Body of pancreas (tissue), 4 donors: ENCODE results near the gene ACAA1.
"Not testable (repeated sequence)": the region's sequence is repeated elsewhere in the genome, so short reads cannot be mapped to it uniquely, and the experiment has no call there.

ENCODE experiments used
- CTCF ChIP-seq, 7 experiments: fragments of 450-650 bp in 4 of 7; fragments of 200-600 bp in 3 of 7; sonication (generic) in 3 of 7; IDR thresholded peaks; one replicate each; pipeline ENCODE4 v1.5.1; 2016 to 2019; ENCODE audit warnings: antibody characterized with exemption in 7 of 7
- POLR2A ChIP-seq, 3 donors: fragments of 450-650 bp; IDR thresholded peaks; one replicate each; pipeline ENCODE4 v1.6.1; 2016; ENCODE audit warnings: antibody characterized with exemption in 3 of 3, mild to moderate bottlenecking in 2 of 3

GRCh38 chr3:38077073-38077472 is 59.9 kb downstream of the ACAA1 start:
- TF ChIP-seq CTCF, POLR2A (IDR thresholded peaks at IDR 0.05): not testable (repeated sequence)
